Colonic mucosa (tissue), 4 donors: ENCODE measurements around the gene MEST. TPM values are rescaled to one million over a fixed set of nuclear protein-coding genes. Genes with fewer than 3 reads are reported as not detected.

ENCODE experiments used
- DNase-seq: peaks from one replicate; pipeline ENCODE4 v3.0.0-alpha.2; 2020
- H3K27ac ChIP-seq: fragments of 200-600 bp; one replicate; pipeline ENCODE4 v1.8.0; 2021
- H3K27me3 ChIP-seq: fragments of 200-600 bp; one replicate; pipeline ENCODE4 v1.8.0; 2021
- H3K36me3 ChIP-seq: fragments of 200-600 bp; one replicate; pipeline ENCODE4 v1.8.0; 2021
- H3K4me1 ChIP-seq: fragments of 200-600 bp; one replicate; pipeline ENCODE4 v1.8.0; 2021; ENCODE audit warnings: mild to moderate bottlenecking
- H3K4me3 ChIP-seq: fragments of 200-600 bp; one replicate; pipeline ENCODE4 v1.8.0; 2021
- H3K9ac ChIP-seq, 2 donors: one replicate each; pipeline ENCODE4 v1.7.0; 2013; ENCODE audit warnings: control low read depth in 2 of 2, low read depth in 2 of 2, low read length in 2 of 2
- H3K9me3 ChIP-seq: fragments of 200-600 bp; one replicate; pipeline ENCODE4 v1.8.0; 2021
- CTCF ChIP-seq: fragments of 200-600 bp; IDR thresholded peaks from one replicate; pipeline ENCODE4 v1.8.0; 2022; ENCODE audit warnings: antibody characterized with exemption, mild to moderate bottlenecking
- intact Hi-C: fragments of 100-400 bp; cut with DNase I; formaldehyde crosslinking; loops from one replicate; pipeline ENCODE4 v1.14.1; 2022
- total RNA-seq, 2 donors: library from RNA; stranded (reverse); fragmentation: NEBNext Ultra II Directional in 1 of 2; extraction: Animal tissue kit (Norgen Biotek cat#: 25700) in 1 of 2; gene quantifications; one replicate each; pipeline ENCODE4 v1.2.1, GENCODE V29; 2021
- donor health status: healthy.
- donor health status: DM: no; HTN: no; CAD: no.
- donor health status: DM: no; HTN: no; CAD: no.

MEST gene
- total RNA-seq, 2 donors from 2014 or later = 28.2 to 48.6 TPM

DNA sequence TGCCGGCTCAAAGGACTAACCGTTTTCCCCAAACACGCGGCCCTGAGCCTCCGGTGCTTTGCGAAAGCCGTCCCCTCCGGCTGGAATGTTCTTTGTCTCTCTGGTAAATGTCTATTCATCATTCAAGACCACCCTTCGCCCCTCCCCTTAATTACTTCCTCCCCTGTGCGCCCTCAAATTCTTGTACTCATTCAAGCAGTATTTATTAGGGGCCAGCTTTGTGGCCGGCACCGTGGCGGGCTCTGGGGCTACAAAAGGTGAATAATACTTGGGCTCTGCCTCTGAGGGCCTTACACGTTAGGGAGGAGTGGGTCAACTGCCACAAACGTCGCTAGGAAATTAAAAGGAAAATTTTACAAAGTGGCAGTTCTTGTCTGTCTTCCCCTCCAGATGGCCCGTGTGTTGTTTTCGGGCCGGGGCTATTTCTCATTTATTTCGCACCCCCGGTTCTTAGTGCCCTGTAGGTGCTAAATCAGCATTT lies 1.5 kb upstream of the MEST start:
- H3K9ac ChIP-seq = no peak overlapping the region
- no peaks in the 10 kb centered on the region for H3K9me3 ChIP-seq
- peak overlapping the region; percentile 23 for H3K4me3 ChIP-seq
- no peaks in the 10 kb centered on the region for H3K27me3 ChIP-seq
- H3K36me3 ChIP-seq = no peaks in the 10 kb centered on the region
- intact Hi-C loops = no loop called here
- no peaks in the 10 kb centered on the region for H3K4me1 ChIP-seq
- DNase-seq = no peak
- TF ChIP-seq CTCF = no peak
- no peak overlapping the region for H3K27ac ChIP-seq

DNA sequence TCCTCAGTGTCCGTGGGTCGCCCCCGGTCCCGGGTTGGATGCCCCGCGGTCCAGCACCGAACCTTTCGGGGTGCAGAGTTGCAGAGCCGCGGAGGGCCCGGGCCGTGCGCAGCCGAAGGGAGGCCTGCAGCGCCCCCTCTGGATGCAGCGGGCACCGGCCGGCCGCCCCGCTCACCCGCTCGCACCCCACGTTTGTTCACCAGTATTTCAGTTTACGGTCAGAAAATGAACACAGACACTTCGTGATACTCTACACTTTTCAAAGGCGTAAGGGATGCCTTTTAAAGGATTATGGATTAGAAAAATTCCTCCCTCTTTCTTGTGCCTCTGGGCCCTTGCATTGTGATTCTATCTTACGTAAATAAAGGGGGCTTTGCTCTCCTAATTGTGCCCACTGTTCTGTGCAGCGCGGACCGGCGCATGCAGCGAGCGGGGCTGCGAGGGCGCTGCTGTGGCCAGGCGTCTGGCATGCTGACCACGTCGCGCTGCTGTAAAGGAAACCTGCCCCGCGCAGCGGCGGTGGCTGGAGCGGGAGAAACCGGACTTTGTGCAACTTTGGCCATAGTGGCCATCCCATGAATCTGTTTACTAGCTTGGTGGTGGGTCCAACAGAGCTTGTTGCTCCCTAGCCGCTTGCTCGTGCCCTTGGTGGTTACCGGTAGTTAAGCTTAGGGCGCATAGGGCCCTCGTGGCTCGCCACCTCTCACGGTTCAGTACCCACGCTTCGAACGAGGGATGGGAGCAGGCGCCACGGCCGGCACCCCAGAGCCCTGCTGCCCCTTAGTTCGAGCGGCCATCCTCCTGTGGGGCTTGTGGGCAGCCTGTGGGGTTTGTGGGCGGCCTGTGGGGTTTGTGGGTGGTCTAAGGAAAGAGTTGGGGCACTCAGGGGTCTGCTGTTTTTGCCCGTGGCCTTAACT lies 739 bp upstream of the MEST start:
- intact Hi-C loops = no loop called here
- Histone ChIP-seq H3K4me1 (no peaks in the 10 kb centered on the region), H3K4me3 (peak overlapping the region; percentile 23), H3K9me3 (no peaks in the 10 kb centered on the region), H3K27ac (no peak overlapping the region), H3K36me3 (no peaks in the 10 kb centered on the region), H3K27me3 (no peaks in the 10 kb centered on the region), H3K9ac (no peak overlapping the region)
- peak; percentile 43 for TF ChIP-seq CTCF
- no peak for DNase-seq

DNA sequence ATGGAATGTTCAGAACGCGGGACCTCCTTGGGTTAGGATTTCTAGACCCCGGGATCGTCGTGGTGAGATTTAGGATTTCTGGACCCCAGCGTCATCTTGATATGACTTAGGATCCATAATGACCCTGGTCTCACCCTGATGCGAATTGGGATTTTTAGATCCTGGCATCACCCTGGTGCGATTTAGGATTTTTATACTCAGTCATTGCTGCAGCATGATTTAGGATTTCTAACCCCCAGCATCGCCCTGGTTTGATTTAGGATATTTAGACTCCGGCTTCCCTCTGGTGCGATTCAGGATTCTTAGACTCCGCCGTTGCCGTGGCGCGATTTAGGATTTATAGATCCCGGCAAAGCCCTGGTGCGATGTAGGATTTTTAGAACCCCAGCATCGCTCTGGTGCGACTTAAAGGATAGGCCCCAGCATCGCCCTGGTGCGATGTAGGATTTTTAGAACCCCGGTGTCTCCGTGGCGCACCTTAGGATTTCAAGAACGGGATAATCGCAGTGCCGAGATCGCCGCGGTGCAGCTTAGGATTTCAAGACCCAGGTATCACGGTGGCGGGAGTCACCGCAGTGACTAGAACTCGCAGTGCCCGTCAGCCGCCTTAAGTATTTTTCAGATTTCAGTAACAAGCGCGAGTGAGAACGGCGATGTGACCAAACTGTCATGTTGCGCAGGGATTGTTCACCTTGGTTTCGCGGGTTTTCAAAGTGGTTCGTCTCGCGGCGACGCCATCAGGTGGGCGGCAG lies 814 bp downstream of the MEST start:
- H3K36me3 ChIP-seq = no peaks in the 10 kb centered on the region
- intact Hi-C loops = no loop called here
- DNase-seq = no peak
- H3K9me3 ChIP-seq = no peaks in the 10 kb centered on the region
- no peak overlapping the region for H3K9ac ChIP-seq
- no peak for TF ChIP-seq CTCF
- no peaks in the 10 kb centered on the region for H3K27me3 ChIP-seq
- no peaks in the 10 kb centered on the region for H3K4me1 ChIP-seq
- peak overlapping the region; percentile 23 for H3K4me3 ChIP-seq
- no peak overlapping the region for H3K27ac ChIP-seq

DNA sequence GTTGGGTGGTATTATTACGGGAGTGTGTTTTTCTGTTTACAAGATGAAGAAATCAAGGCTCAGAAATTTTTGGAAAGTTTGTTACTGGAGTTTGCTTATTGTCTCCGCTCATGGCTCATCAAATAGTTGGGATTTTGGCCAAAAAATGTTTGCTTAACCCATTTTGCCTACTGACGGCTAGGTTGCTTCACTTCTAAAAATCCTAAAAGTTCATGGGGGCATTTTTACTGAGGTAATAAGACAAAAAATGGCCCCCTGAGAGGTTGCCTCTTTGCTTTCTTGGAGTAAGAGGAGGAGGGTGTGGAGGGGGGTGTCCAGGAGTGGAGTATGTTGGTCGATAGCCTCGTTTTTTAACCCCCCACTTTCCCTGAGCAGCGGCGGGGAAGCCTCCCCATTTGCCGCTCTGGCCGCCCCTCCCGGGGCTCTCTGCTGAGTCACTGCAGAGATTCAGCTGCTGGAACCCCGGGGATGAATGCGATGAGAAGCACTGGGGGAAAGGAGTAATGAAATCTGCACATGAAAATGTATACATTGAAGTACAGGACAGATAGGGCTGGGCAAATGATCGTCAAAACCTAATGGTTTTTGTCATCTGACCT lies 1.5 kb downstream of the MEST start:
- no peaks in the 10 kb centered on the region for H3K4me1 ChIP-seq
- intact Hi-C loops = no loop called here
- no peak for DNase-seq
- no peaks in the 10 kb centered on the region for H3K27me3 ChIP-seq
- no peak overlapping the region for H3K4me3 ChIP-seq
- no peaks in the 10 kb centered on the region for H3K9me3 ChIP-seq
- no peak overlapping the region for H3K27ac ChIP-seq
- TF ChIP-seq CTCF = no peak
- H3K36me3 ChIP-seq = no peaks in the 10 kb centered on the region
- H3K9ac ChIP-seq = no peak overlapping the region

- intact Hi-C loops = no loop called here
Measured at GRCh38 chr7:130494431-130494858, 2.6 kb downstream of the MEST start.

More at GRCh38 chr7:130494431-130494858, 2.6 kb downstream of the MEST start:
- no peak overlapping the region for H3K4me3 ChIP-seq
- no peaks in the 10 kb centered on the region for H3K36me3 ChIP-seq
- no peak for DNase-seq
- H3K9me3 ChIP-seq = no peaks in the 10 kb centered on the region
- no peaks in the 10 kb centered on the region for H3K27me3 ChIP-seq
- no peaks in the 10 kb centered on the region for H3K4me1 ChIP-seq
- H3K27ac ChIP-seq = no peak overlapping the region
- H3K9ac ChIP-seq = no peak overlapping the region
- no peak for TF ChIP-seq CTCF
